Spleen (tissue), 7 donors: Measurements from ENCODE around the gene SLIT1.

ENCODE experiments used
- CTCF ChIP-seq, 11 experiments: fragments of 200-600 bp in 7 of 11; fragments of 450-650 bp in 4 of 11; sonication (generic) in 4 of 11; IDR thresholded peaks in 8 of 11; conservative IDR thresholded peaks in 3 of 11; 1 replicate in 7 of 11; 2 replicates in 4 of 11; pipeline versions ENCODE4 v1.4.0 to v1.8.0; 2016 to 2021; ENCODE audit warnings: antibody characterized with exemption in 11 of 11, inconsistent platforms in 4 of 11, mild to moderate bottlenecking in 1 of 11
- POLR2A ChIP-seq, 3 donors: fragments of 450-650 bp; IDR thresholded peaks; one replicate each; pipeline ENCODE4 v1.5.1; 2017; ENCODE audit warnings: antibody characterized with exemption in 3 of 3, mild to moderate bottlenecking in 1 of 3
- donor health status: DM: no; HTN: no; CAD: no; lungs with moderate emphysema.
- donor health status: DM: no; HTN: no; CAD: no.
- donor health status: DM: no; HTN: no; CAD: no.

- no peak for TF ChIP-seq CTCF (IDR thresholded peaks at IDR 0.05 in 8 of 11, conservative IDR thresholded peaks at IDR 0.05 in 3 of 11)
- no peak for TF ChIP-seq POLR2A (IDR thresholded peaks at IDR 0.05)
Observed at GRCh38 chr10:97022616-97023015, 163.1 kb downstream of the SLIT1 start.
